ENCODE data around the gene TPRA1.

TPRA1 gene
- total RNA-seq: 56.6 to 156 (median 90.7) reads per million in 17 experiments

- DNase-seq: peak; percentile 96 to 98 (median 98)
These were observed at the start of gene TPRA1 for GRCh38 chr3:127590593-127591465. Gene TPRA1, minus strand, starts transcription at chr3:127590733. Its CDS starts 10,587 bp downstream, at chr3:127580146.

GRCh38 chr3:127640042-127640355 is 49.5 kb upstream of the TPRA1 start:
- DNase-seq: no peak

- DNase-seq: no peak
These were observed 48.9 kb upstream of the TPRA1 start for GRCh38 chr3:127639173-127640041.

GRCh38 chr3:127637971-127638370 is 47.4 kb upstream of the TPRA1 start:
- DNase-seq: no peak

GRCh38 chr3:127637546-127637945 is 47.0 kb upstream of the TPRA1 start:
- no peak for DNase-seq

GRCh38 chr3:127634653-127635052 is 44.1 kb upstream of the TPRA1 start:
- DNase-seq: no peak

- DNase-seq: no peak
These were observed 41.7 kb upstream of the TPRA1 start for GRCh38 chr3:127632035-127632820.

GRCh38 chr3:127630811-127631714 is 40.5 kb upstream of the TPRA1 start:
- no peak for DNase-seq

- DNase-seq: peak in 3 of 4 experiments; percentile 13 to 19 (median 14)
These were observed 39.2 kb upstream of the TPRA1 start for GRCh38 chr3:127629467-127630403.

GRCh38 chr3:127628788-127629466 is 38.4 kb upstream of the TPRA1 start, which contains the start of gene PODXL2:
Gene PODXL2, plus strand, starts transcription at chr3:127629185. Its CDS starts 35 bp downstream, at chr3:127629220.
- DNase-seq: peak; percentile 60 to 87 (median 69)

- no peak for DNase-seq
These were observed 37.9 kb upstream of the TPRA1 start for GRCh38 chr3:127628426-127628787.

- DNase-seq: no peak
These were observed 35.3 kb upstream of the TPRA1 start for GRCh38 chr3:127625821-127626220.

- DNase-seq: no peak
These were observed 33.5 kb upstream of the TPRA1 start for GRCh38 chr3:127624063-127624462.

- no peak for DNase-seq
These were observed 32.4 kb upstream of the TPRA1 start for GRCh38 chr3:127622772-127623576.

- no peak for DNase-seq
These were observed 31.5 kb upstream of the TPRA1 start for GRCh38 chr3:127622031-127622430.

GRCh38 chr3:127620637-127621375 is 30.3 kb upstream of the TPRA1 start:
- DNase-seq: no peak

GRCh38 chr3:127618891-127619290 is 28.4 kb upstream of the TPRA1 start:
- DNase-seq: no peak

All from suppressor macrophage (primary cell).